GM10248 (cell line): ENCODE results near the gene OR52N2.

Experiments
- CTCF ChIA-PET: fragments of 300-600 bp; sonication (Branson Sonifier 250); formaldehyde crosslinking; extraction: SDS; loops from one replicate; lab custom pipeline; 2021; ENCODE audit warnings: antibody characterized with exemption; lab: Yijun Ruan, JAX
- POLR2A ChIA-PET: fragments of 350-650 bp; sonication (Branson Sonifier 250); formaldehyde crosslinking; extraction: SDS; loops from one replicate; lab custom pipeline; 2020; ENCODE audit warnings: antibody characterized with exemption; lab: Yijun Ruan, JAX
- DNase-seq: peaks from one replicate; pipeline ENCODE4 v3.0.0; 2012; ENCODE audit errors: extremely low spot score
- TF ChIP-seq, protein P1 (sequence below): IDR thresholded peaks from 2 replicates; pipeline ENCODE4 v1.5.1; 2012; ENCODE audit warnings: mild to moderate bottlenecking, low read depth; ENCODE audit errors: extremely low read depth, missing control alignments, control extremely low read depth

The OR52N2 gene

DNA sequence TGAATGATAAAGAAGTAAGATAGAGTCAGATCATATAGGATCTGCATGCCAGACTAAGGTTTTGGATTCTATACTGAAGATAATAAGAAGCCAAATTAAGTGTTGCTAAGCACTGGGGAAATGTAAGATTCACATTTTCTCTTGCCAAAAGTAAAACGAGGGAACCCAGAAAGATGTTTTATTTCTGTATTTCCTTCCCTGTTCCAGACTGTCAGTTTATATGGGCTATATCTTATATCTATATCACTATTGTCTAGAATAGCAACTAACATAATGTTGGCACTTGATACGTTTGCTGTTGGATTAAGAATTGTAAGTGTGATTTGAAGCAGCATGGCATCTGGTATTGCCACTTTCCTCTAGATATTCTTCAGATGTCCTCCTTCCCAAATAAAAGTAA is 24.7 kb downstream of the OR52N2 start:
- no peak for DNase-seq
- TF ChIP-seq, protein P1, sequence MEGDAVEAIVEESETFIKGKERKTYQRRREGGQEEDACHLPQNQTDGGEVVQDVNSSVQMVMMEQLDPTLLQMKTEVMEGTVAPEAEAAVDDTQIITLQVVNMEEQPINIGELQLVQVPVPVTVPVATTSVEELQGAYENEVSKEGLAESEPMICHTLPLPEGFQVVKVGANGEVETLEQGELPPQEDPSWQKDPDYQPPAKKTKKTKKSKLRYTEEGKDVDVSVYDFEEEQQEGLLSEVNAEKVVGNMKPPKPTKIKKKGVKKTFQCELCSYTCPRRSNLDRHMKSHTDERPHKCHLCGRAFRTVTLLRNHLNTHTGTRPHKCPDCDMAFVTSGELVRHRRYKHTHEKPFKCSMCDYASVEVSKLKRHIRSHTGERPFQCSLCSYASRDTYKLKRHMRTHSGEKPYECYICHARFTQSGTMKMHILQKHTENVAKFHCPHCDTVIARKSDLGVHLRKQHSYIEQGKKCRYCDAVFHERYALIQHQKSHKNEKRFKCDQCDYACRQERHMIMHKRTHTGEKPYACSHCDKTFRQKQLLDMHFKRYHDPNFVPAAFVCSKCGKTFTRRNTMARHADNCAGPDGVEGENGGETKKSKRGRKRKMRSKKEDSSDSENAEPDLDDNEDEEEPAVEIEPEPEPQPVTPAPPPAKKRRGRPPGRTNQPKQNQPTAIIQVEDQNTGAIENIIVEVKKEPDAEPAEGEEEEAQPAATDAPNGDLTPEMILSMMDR, result no peak
- CTCF ChIA-PET, result no interaction called here
- POLR2A ChIA-PET, result no interaction called here

DNA sequence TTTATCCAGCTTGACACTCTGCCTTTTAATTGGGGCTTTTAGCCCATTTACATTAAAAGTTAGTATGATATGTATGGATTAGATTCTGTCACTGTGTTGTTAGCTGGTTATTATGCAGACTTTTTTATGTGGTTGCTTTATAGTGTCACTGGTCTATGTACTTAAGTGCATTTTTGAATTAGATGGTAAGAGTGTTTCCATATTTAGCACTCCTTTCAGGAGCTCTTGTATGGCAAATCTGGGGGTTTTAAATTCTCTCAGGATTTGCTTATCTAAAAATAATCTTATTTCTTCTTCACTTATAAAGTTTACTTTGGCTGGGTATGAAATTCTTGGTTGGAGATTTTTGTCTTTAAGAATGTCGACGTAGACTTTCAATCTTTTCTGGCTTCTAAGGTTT is 29.0 kb downstream of the OR52N2 start:
- POLR2A ChIA-PET, result no interaction called here
- no peak for DNase-seq
- CTCF ChIA-PET, result no interaction called here
- TF ChIP-seq, protein P1, result no peak

DNA sequence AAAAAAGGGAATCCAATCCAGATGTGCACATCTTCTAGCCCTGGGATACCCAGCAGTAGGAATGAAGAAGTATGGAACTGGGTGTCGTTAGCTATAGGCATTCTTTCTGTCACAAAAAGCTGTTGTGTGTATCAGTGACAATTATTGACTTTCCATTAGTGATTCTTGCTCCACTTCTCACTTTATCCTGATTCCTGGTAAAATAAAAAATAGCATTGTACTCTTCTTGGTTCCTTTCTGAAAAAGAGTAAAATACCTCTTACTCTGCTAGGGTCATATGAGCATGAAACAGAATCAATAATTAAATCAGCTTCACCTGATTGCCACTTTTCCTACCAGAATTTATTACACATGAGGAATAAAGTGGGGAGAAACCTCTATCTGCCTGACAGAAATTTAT is 33.1 kb downstream of the OR52N2 start, which contains the start of gene OR52E6:
OR52E6 (minus strand) TSS at position 101 of the 400 bp plus-strand sequence; CDS start at position 101, 0 bp downstream.
- TF ChIP-seq, protein P1, result no peak
- ChIA-PET CTCF (no interaction called here), POLR2A (no interaction called here)
- DNase-seq, result no peak

DNA sequence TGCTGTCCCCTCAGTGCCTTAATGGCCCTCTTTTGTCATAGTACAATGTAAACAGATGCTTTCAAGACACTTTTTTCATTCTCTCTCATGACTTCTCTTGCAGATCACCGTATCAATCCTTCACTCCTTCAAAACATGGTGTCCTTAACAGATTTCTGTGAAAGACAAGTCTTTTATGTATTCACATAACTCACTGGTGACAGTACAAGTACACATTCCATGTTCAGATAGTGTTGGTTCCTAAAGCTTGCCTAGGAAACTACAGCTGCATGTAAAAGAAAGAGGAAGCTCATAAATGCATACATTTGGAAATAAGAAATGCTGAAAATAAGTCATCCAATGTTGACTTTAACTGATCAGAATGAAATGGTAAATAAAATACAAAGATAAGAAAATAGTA is 38.0 kb downstream of the OR52N2 start:
- ChIA-PET POLR2A (no interaction called here), CTCF (no interaction called here)
- DNase-seq, result no peak
- TF ChIP-seq, protein P1, result no peak

DNA sequence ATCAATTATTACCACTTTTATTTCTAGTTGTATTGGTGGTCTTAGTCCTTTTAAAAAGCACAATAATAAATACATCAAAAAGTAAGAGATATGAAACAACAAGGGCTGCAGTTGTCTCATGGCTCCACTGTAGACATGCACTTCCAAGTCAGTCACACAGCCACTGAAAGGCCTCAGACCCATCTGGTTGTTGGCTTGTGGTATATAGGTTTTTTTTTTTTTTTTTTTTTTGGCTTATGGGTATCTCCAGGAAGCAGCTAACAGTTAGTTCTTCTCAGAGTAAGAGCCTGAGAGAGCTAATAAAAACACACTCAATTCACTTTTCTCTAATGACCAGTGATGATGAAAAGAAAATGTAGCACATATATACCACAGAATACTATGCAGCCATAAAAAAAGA is 39.0 kb downstream of the OR52N2 start:
- DNase-seq, result no peak
- TF ChIP-seq, protein P1, result no peak
- CTCF ChIA-PET, result no interaction called here
- POLR2A ChIA-PET, result no interaction called here

DNA sequence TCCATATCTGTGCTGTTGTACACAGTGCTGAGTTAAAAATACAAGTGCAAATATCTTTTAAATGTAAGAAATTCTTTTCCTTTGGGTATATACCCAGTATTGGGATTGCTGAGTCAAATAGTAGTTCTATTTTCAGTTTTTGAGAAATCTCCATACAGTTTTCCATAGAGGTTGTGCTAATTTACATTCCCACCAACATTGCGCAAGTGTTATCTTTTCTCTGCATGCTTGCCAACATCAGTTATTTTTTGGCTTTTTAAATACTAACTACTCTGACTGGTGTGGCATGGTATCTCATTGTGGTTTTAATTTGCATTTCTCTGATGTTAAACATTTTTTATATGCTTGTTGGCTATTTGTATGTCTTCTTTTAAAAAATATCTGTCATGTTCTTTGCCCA is 42.3 kb downstream of the OR52N2 start:
- DNase-seq, result no peak
- CTCF ChIA-PET, result no interaction called here
- POLR2A ChIA-PET, result no interaction called here
- TF ChIP-seq, protein P1, result no peak

DNA sequence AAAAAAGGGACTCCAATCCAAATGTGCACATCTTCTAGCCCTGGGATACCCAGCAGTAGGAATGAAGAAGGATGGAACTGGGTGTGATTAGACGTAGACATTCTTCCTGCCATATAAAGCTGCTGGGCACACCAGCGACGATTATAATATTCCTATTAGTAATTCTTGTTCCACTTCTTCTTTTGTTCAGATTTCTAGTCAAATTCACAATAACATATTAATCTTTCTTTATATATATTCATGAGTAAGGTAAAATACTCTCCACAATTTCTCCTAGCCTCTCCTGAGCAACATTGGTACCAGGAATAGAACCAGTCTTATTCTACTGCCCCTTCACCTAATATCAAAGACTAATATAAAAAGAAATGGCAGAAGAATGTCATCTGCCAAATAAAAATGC is 48.9 kb downstream of the OR52N2 start, which contains the start of gene OR52E8:
OR52E8 (minus strand) TSS at position 101 of the 400 bp plus-strand sequence; CDS start at position 101, 0 bp downstream.
- CTCF ChIA-PET, result no interaction called here
- POLR2A ChIA-PET, result no interaction called here
- no peak for DNase-seq
- TF ChIP-seq, protein P1, result no peak
